K562 (cell line): ENCODE data around the gene DVL2. TPM values are rescaled to one million over a fixed set of nuclear protein-coding genes. Genes with fewer than 3 reads are reported as not detected.

ENCODE experiments used
- ARNT ChIP-seq, 2 experiments: fragments of 450-650 bp; IDR thresholded peaks; 2 replicates each; pipeline ENCODE4 v1.6.1; 2016; ENCODE audit warnings: mild to moderate bottlenecking in 1 of 2
- ATF2 ChIP-seq: sonication (generic); formaldehyde crosslinking; IDR thresholded peaks from 2 replicates; pipeline ENCODE4 v1.8.1; 2022; ENCODE audit warnings: missing genetic modification reagents
- CC2D1A ChIP-seq: fragments of 450-650 bp; IDR thresholded peaks from 2 replicates; pipeline ENCODE4 v1.6.1; 2017; ENCODE audit warnings: mild to moderate bottlenecking
- CREB3L1 ChIP-seq: fragments of 450-650 bp; IDR thresholded peaks from 2 replicates; pipeline ENCODE4 v1.6.1; 2014; ENCODE audit warnings: low read depth, mild to moderate bottlenecking, moderate library complexity, borderline replicate concordance
- CTBP1 ChIP-seq: fragments of 450-650 bp; IDR thresholded peaks from 2 replicates; pipeline ENCODE4 v1.6.1; 2016; ENCODE audit warnings: borderline replicate concordance
- EGR1 ChIP-seq: fragments of 450-650 bp; conservative IDR thresholded peaks from 2 replicates; pipeline ENCODE4 v1.6.1; 2017; ENCODE audit warnings: mild to moderate bottlenecking
- FOXK2 ChIP-seq, 2 experiments: fragments of 450-650 bp; IDR thresholded peaks in 1 of 2; conservative IDR thresholded peaks in 1 of 2; 2 replicates each; pipeline ENCODE4 v1.6.1; 2016; ENCODE audit warnings: low read depth in 2 of 2, mild to moderate bottlenecking in 1 of 2
- KLF13 ChIP-seq: fragments of 450-650 bp; IDR thresholded peaks from 2 replicates; pipeline ENCODE4 v1.6.1; 2016; ENCODE audit warnings: missing genetic modification characterization, low read depth, mild to moderate bottlenecking, missing compliant biosample characterization, moderate library complexity, borderline replicate concordance
- RAD51 ChIP-seq: fragments of 450-650 bp; IDR thresholded peaks from 2 replicates; pipeline ENCODE4 v1.7.1; 2016; ENCODE audit warnings: low read depth, mild to moderate bottlenecking, borderline replicate concordance
- SPI1 ChIP-seq: IDR thresholded peaks from 2 replicates; pipeline ENCODE4 v1.6.1; 2011; ENCODE audit warnings: low read depth, low read length, control low read depth, borderline replicate concordance
- ZBTB40 ChIP-seq, 2 experiments: fragments of 450-650 bp in 1 of 2; sonication (generic) in 1 of 2; formaldehyde crosslinking in 1 of 2; IDR thresholded peaks; 2 replicates each; pipeline versions ENCODE4 v1.7.1 to v1.9.0; 2016 to 2022; ENCODE audit warnings: inconsistent platforms in 1 of 2, mild to moderate bottlenecking in 1 of 2, missing genetic modification reagents in 1 of 2
- ZFP30 ChIP-seq: fragments of 250-450 bp; sonication (Bioruptor Pico); IDR thresholded peaks from 2 replicates; pipeline ENCODE4 v1.8.0; 2022; ENCODE audit warnings: moderate library complexity, mild to moderate bottlenecking, inconsistent platforms, borderline replicate concordance
- ZNF354B ChIP-seq: fragments of 250-450 bp; sonication (Bioruptor Pico); IDR thresholded peaks from 2 replicates; pipeline ENCODE4 v1.4.0; 2020
- ZNF551 ChIP-seq: fragments of 250-450 bp; sonication (Bioruptor Pico); IDR thresholded peaks from 2 replicates; pipeline ENCODE4 v1.5.0; 2021; ENCODE audit warnings: mild to moderate bottlenecking, moderate library complexity
- polyA plus RNA-seq, 8 experiments: library from polyadenylated mRNA; depleted of rRNA in 4 of 8; stranded (reverse) in 5 of 8; unstranded in 3 of 8; fragments of >200 nt; fragmentation: Nextera tagmentation in 2 of 8; fragmentation: Illumina TruSeq in 1 of 8; extraction: Ambion mirVana in 2 of 8; extraction: Trizol in 1 of 8; gene quantifications; 2 replicates each; pipeline versions ENCODE4 v1.2.1 to v1.2.3, GENCODE V29; 2011 to 2014; ENCODE audit warnings: inconsistent platforms in 1 of 8, missing spikeins in 1 of 8
- total RNA-seq, 7 experiments: library from RNA; depleted of rRNA in 6 of 7; stranded (reverse); fragments of >200 nt in 6 of 7; fragmentation: Illumina TruSeq in 2 of 7; extraction: Trizol in 2 of 7; gene quantifications; 2 replicates each; pipeline versions ENCODE4 v1.2.1 to v1.2.3, GENCODE V29; 2011 to 2021; ENCODE audit warnings: low replicate concordance in 1 of 7

DVL2 gene
- total and polyA plus RNA-seq, 9 of the 15 experiments (the other 6 are each of a cell fraction or from before 2014, with no cell fraction given): 1.3 to 49.5 (median 24.3) TPM

GRCh38 chr17:7242717-7243452, 8.6 kb upstream of the DVL2 start (continued):
- TF ChIP-seq SPI1 (no peak), CC2D1A (peak; percentile 56; the same call in 1 of the 2 replicates), EGR1 (peak; percentile 78), ARNT (IDR thresholded peaks at IDR 0.05) (peak; percentile 74 to 81; a peak in 2 of 4 replicates), FOXK2 (conservative IDR thresholded peaks at IDR 0.05 in 1 of 2, IDR thresholded peaks at IDR 0.05 in 1 of 2; ENCODE audit: low read depth in 2 of 2) (peak; percentile 91 to 94), ZBTB40 (IDR thresholded peaks at IDR 0.05) (peak; percentile 71), ZBTB40 (CRISPR knock-in tag; IDR thresholded peaks at IDR 0.05) (no peak), CTBP1 (peak; percentile 58; the same call in 1 of the 2 replicates), RAD51 (peak; percentile 98), KLF13 (tag) (peak; percentile 87), CREB3L1 (peak; percentile 88), ATF2 (CRISPR knock-in tag) (no peak), ZFP30 (CRISPR knock-in tag) (no peak), ZNF354B (CRISPR knock-in tag) (no peak), ZNF551 (CRISPR knock-in tag) (0 out of 2 replicates have a peak, but pooled peaks have one; percentile 57)
